Gastrocnemius medialis (tissue), 4 donors: Measurements from ENCODE around the gene MYO1B.

Source experiments
- POLR2A ChIP-seq, 2 donors: fragments of 450-650 bp; IDR thresholded peaks; one replicate each; pipeline ENCODE4 v1.6.1; 2017; ENCODE audit warnings: antibody characterized with exemption in 2 of 2, mild to moderate bottlenecking in 2 of 2, moderate library complexity in 2 of 2
- TF ChIP-seq, protein P1 (sequence below), 5 experiments: fragments of 450-650 bp in 3 of 5; fragments of 200-600 bp in 2 of 5; sonication (generic) in 2 of 5; IDR thresholded peaks in 4 of 5; conservative IDR thresholded peaks in 1 of 5; 1 replicate in 4 of 5; 2 replicates in 1 of 5; pipeline ENCODE4 v1.5.1; 2016 to 2019; ENCODE audit warnings: antibody characterized with exemption in 5 of 5, mild to moderate bottlenecking in 3 of 5, moderate library complexity in 3 of 5

- TF ChIP-seq POLR2A (IDR thresholded peaks at IDR 0.05), result peak in 1 of 2 donors; percentile 15
- TF ChIP-seq, protein P1, sequence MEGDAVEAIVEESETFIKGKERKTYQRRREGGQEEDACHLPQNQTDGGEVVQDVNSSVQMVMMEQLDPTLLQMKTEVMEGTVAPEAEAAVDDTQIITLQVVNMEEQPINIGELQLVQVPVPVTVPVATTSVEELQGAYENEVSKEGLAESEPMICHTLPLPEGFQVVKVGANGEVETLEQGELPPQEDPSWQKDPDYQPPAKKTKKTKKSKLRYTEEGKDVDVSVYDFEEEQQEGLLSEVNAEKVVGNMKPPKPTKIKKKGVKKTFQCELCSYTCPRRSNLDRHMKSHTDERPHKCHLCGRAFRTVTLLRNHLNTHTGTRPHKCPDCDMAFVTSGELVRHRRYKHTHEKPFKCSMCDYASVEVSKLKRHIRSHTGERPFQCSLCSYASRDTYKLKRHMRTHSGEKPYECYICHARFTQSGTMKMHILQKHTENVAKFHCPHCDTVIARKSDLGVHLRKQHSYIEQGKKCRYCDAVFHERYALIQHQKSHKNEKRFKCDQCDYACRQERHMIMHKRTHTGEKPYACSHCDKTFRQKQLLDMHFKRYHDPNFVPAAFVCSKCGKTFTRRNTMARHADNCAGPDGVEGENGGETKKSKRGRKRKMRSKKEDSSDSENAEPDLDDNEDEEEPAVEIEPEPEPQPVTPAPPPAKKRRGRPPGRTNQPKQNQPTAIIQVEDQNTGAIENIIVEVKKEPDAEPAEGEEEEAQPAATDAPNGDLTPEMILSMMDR (IDR thresholded peaks at IDR 0.05 in 4 of 5, conservative IDR thresholded peaks at IDR 0.05 in 1 of 5), result no peak
These were observed 2.3 kb downstream of the MYO1B start for GRCh38 chr2:191247381-191248057.
